Measurements from ENCODE around the gene DTNB. TPM values are rescaled to one million over a fixed set of nuclear protein-coding genes. Genes with fewer than 3 reads are reported as not detected.

Gene DTNB
- total RNA-seq, 1 experiment from 2014 or later = 51.9 TPM

GRCh38 chr2:25545899-25546298 lies 127.5 kb downstream of the DTNB start:
- POLR2A ChIA-PET (ENCODE audit: unreplicated experiment) = no interaction called here
- H2AFZ ChIP-seq = no peak overlapping the region
- TF ChIP-seq CTCF (conservative IDR thresholded peaks at IDR 0.05) = no peak
- no peak for TF ChIP-seq EZH2 (IDR thresholded peaks at IDR 0.05; ENCODE audit: low read depth)
- H3K79me2 ChIP-seq (ENCODE audit: low read depth) = no peaks in the 10 kb centered on the region
- H3K36me3 ChIP-seq (ENCODE audit: low read depth) = no peaks in the 10 kb centered on the region
- BruUV-seq (replicated peaks) = no TSS peak
- peaks cover 5% of the 10 kb centered on the region; the same call in 1 of the 2 replicates for H3K4me1 ChIP-seq (replicated peaks; ENCODE audit: insufficient read depth)
- no peaks in the 10 kb centered on the region for H3K9me2 ChIP-seq (ENCODE audit: insufficient read depth)
- H3K4me3 ChIP-seq = no peak overlapping the region
- no peaks in the 10 kb centered on the region for H4K20me1 ChIP-seq (ENCODE audit: insufficient read depth)
- H3K27me3 ChIP-seq (ENCODE audit: insufficient read depth, low read depth) = no peaks in the 10 kb centered on the region
- H3F3A ChIP-seq (ENCODE audit: insufficient read depth, low read depth) = no peaks in the 10 kb centered on the region
- no peak overlapping the region for H3K27ac ChIP-seq
- H3K4me2 ChIP-seq = no peak overlapping the region
- DNase-seq = no peak
- no peaks in the 10 kb centered on the region for H3K9me3 ChIP-seq (ENCODE audit: insufficient read depth, low read depth)
- CTCF ChIA-PET = no interaction called here
- intact Hi-C loops (cut with micrococcal nuclease; ENCODE audit: unreplicated experiment) = no loop called here

- no peak overlapping the region for H2AFZ ChIP-seq
- no peaks in the 10 kb centered on the region for H3K9me2 ChIP-seq (ENCODE audit: insufficient read depth)
- no peaks in the 10 kb centered on the region for H3K79me2 ChIP-seq (ENCODE audit: low read depth)
- H3K27me3 ChIP-seq (ENCODE audit: insufficient read depth, low read depth) = no peaks in the 10 kb centered on the region
- H3K27ac ChIP-seq = no peak overlapping the region
- TF ChIP-seq CTCF (conservative IDR thresholded peaks at IDR 0.05) (no peak), EZH2 (IDR thresholded peaks at IDR 0.05; ENCODE audit: low read depth) (no peak)
- no peaks in the 10 kb centered on the region for H4K20me1 ChIP-seq (ENCODE audit: insufficient read depth)
- H3K4me3 ChIP-seq = no peak overlapping the region
- no peaks in the 10 kb centered on the region for H3F3A ChIP-seq (ENCODE audit: insufficient read depth, low read depth)
- H3K36me3 ChIP-seq (ENCODE audit: low read depth) = no peaks in the 10 kb centered on the region
- no peaks in the 10 kb centered on the region for H3K9me3 ChIP-seq (ENCODE audit: insufficient read depth, low read depth)
- intact Hi-C loops (cut with micrococcal nuclease; ENCODE audit: unreplicated experiment) = no loop called here
- POLR2A ChIA-PET (ENCODE audit: unreplicated experiment) = no interaction called here
- no peak overlapping the region for H3K4me2 ChIP-seq
- peaks cover 5% of the 10 kb centered on the region; the same call in 1 of the 2 replicates for H3K4me1 ChIP-seq (replicated peaks; ENCODE audit: insufficient read depth)
- BruUV-seq (replicated peaks) = no TSS peak
- DNase-seq = no peak
- CTCF ChIA-PET = no interaction called here
These were observed 128.9 kb downstream of the DTNB start for GRCh38 chr2:25544445-25544844.

GRCh38 chr2:25543939-25544338 lies 129.4 kb downstream of the DTNB start:
- H3K4me1 ChIP-seq (replicated peaks; ENCODE audit: insufficient read depth) = peaks cover 5% of the 10 kb centered on the region; the same call in 1 of the 2 replicates
- no peaks in the 10 kb centered on the region for H3K9me3 ChIP-seq (ENCODE audit: insufficient read depth, low read depth)
- intact Hi-C loops (cut with micrococcal nuclease; ENCODE audit: unreplicated experiment) = no loop called here
- ChIA-PET CTCF (no interaction called here), POLR2A (ENCODE audit: unreplicated experiment) (no interaction called here)
- H3K27ac ChIP-seq = no peak overlapping the region
- no peaks in the 10 kb centered on the region for H3K79me2 ChIP-seq (ENCODE audit: low read depth)
- no peak overlapping the region for H2AFZ ChIP-seq
- TF ChIP-seq CTCF (conservative IDR thresholded peaks at IDR 0.05) (no peak), EZH2 (IDR thresholded peaks at IDR 0.05; ENCODE audit: low read depth) (no peak)
- no peak for DNase-seq
- H3K36me3 ChIP-seq (ENCODE audit: low read depth) = no peaks in the 10 kb centered on the region
- BruUV-seq (replicated peaks) = no TSS peak
- H3K9me2 ChIP-seq (ENCODE audit: insufficient read depth) = no peaks in the 10 kb centered on the region
- H3F3A ChIP-seq (ENCODE audit: insufficient read depth, low read depth) = no peaks in the 10 kb centered on the region
- no peak overlapping the region for H3K4me3 ChIP-seq
- H3K4me2 ChIP-seq = no peak overlapping the region
- H3K27me3 ChIP-seq (ENCODE audit: insufficient read depth, low read depth) = no peaks in the 10 kb centered on the region
- no peaks in the 10 kb centered on the region for H4K20me1 ChIP-seq (ENCODE audit: insufficient read depth)

Measured in PC-9 (cell line).